Epithelial cell of esophagus (primary cell): ENCODE data around the gene POLR1C.

ENCODE experiments used
- DNase-seq: peaks from one replicate; pipeline ENCODE4 v3.0.0; 2010; ENCODE audit warnings: low read depth
- H3K4me3 ChIP-seq: 2 replicates; pipeline ENCODE4 v1.5.1; 2011; ENCODE audit warnings: mild to moderate bottlenecking, low read length, control low read depth
- CTCF ChIP-seq: IDR thresholded peaks from 2 replicates; pipeline ENCODE4 v1.5.1; 2011; ENCODE audit warnings: low read depth, mild to moderate bottlenecking, low read length, control low read depth, inconsistent platforms; ENCODE audit not compliant: insufficient read depth; ENCODE audit errors: missing control alignments

Gene POLR1C

GRCh38 chr6:43488667-43489276 lies 28.1 kb upstream of the POLR1C start:
- DNase-seq, result no peak
- H3K4me3 ChIP-seq, result no peak overlapping the region
- no peak for TF ChIP-seq CTCF

GRCh38 chr6:43489277-43490072 lies 27.4 kb upstream of the POLR1C start:
- H3K4me3 ChIP-seq, result no peak overlapping the region
- no peak for TF ChIP-seq CTCF
- DNase-seq, result no peak

GRCh38 chr6:43490523-43490939 lies 26.4 kb upstream of the POLR1C start:
- no peak overlapping the region for H3K4me3 ChIP-seq
- no peak for TF ChIP-seq CTCF
- DNase-seq, result no peak

- H3K4me3 ChIP-seq, result no peak overlapping the region
- TF ChIP-seq CTCF, result no peak
- DNase-seq, result peak; percentile 79
These were observed 24.9 kb upstream of the POLR1C start for GRCh38 chr6:43491750-43492661.

- H3K4me3 ChIP-seq, result no peak overlapping the region
- no peak for TF ChIP-seq CTCF
- no peak for DNase-seq
These were observed 24.2 kb upstream of the POLR1C start for GRCh38 chr6:43492673-43493072.

GRCh38 chr6:43493230-43493629 lies 23.7 kb upstream of the POLR1C start:
- H3K4me3 ChIP-seq, result no peak overlapping the region
- TF ChIP-seq CTCF, result peak; percentile 7
- no peak for DNase-seq
